Measurements from ENCODE around the gene MTCP1.

Gene MTCP1

DNA sequence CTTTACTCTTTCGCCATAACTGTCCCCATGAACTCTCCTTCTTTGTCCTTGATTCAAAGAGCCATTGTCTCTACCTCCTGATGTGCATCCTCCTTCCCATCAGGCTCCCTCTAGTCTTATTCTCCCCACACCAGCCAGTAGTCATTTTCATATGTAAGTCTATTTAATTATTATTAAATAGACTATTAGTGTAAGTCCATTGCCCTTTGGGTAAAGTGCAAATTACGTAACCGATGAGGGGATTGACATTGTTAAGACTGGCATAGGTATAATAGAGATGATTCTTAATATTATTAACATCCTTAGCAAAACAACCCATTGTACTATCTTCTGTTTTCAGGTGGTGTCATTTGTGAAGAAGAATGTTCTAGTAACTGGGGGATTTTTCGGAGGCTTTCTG lies 16.7 kb downstream of the MTCP1 start:
- in situ Hi-C loops (cut with MboI; ENCODE audit: low sequenced_read_pairs), result no loop called here

DNA sequence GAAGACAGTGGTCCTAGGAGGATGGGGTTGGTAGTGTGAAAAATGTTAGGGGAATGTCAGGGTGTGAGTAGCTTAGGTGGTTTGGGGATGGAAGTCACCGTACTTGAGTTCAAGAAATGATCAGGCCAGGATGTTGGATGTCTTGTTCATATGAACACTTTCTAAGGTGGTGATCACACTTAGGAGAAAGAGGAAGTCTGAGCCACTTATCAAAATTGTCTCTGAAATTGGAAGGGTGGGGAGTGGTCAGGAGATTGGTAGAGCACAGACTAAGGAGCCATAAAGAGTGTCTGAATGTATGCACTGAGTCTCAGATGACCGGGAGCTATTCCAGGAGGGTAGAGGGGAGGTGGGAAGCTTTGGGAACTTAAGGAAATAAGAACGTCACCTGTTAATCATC lies 17.3 kb downstream of the MTCP1 start:
- in situ Hi-C loops (cut with MboI; ENCODE audit: low sequenced_read_pairs), result no loop called here

DNA sequence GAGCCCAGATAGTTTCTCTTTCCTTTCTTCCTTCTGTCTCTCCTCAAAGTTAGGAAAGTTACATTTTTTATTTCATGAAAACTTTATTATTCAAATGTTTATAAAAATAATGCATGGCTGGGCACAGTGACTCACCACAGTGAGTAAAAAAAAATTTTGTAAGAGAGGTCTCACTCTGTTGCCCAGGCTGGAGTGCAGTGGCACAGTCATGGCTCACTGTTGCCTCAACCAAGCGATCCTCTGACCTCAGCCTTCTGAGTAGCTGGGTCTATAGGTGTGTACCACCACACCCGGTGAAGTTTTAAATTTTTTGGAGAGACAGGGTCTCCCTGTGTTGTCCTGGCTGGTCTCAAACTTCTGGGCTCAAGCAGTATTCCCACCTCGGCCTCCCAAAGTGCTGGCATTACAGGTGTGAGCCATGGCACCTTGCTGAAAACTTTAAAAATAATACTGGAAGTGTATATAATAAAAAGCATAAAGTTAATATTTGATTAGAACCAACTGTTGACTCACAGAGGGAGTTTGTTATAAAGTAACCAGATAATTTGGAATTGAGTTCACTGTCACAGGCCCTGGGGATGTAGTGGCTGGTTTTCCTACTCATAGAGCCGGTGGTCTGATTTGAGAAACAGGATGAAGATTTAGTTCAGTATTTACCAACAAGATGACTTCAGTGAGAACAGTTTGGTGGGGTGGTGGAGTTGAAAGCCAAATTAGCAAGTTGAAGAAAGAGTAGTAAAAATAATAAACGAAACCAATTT lies 18.0 kb downstream of the MTCP1 start:
- in situ Hi-C loops (cut with MboI; ENCODE audit: low sequenced_read_pairs), result no loop called here

DNA sequence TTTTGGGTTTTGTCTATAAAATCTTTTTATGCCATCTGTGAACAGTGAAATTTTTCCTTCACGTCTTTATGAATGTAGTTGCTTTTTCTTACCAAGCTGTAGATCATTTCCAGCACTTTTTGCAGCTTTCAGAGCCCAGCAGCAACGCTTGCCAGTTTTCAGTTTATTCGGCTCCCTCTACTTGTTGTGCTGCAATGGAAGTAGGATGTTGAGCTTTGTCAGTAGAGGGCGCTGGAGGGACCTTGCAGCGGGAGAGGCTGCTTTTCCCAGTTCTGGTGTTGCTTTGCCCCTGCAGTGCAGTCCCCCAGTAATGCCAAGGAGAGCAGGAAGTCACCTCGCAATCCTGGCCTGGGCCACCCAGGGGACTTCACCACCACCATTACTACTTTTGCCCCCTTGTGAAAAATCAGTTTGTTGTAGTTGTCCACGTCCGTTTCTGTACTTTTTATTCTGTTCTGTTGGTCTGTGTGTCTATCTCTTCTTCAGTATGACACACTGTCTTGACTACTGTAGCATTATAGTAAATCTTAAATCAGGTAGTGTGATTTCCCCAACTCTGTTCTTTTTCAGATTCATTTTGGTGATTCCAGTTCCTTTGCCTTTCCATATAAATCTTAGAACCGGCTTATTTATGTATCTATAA lies 21.8 kb downstream of the MTCP1 start:
- in situ Hi-C loops (cut with MboI; ENCODE audit: low sequenced_read_pairs), result no loop called here

DNA sequence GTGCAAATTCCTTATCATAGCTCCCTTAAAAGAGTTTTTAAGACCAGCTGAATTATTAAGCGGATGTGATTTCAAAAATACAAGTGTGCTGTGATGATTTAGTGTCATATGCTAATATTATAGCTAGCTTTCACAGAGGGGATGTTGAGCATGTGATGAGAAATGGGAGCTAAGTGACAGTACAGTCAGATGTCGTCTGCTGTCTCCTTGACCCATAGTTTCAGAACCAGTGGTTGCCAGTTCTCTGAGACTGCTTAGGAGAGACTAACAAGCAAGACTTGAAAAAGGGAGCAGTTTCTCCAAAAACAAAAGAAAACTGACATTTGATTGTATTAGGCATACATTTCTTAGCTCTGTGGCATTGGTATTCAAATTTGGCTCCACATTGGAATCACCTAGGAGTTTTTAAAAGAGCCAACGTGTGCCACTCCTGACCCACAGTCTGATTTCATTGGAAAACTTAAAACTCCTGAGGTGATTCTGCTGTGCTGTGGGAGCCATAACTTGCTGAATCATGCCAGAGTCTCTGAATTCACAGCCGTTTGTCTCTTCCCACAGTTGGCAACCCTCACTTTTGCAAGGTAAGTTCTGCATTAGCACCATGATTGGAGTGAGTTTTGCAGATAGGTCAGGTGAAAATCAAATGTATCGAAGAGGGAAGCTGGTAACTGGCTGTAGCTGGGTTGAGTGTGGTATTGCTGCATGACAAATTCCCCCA lies 24.0 kb downstream of the MTCP1 start:
- in situ Hi-C loops (cut with MboI; ENCODE audit: low sequenced_read_pairs), result no loop called here

DNA sequence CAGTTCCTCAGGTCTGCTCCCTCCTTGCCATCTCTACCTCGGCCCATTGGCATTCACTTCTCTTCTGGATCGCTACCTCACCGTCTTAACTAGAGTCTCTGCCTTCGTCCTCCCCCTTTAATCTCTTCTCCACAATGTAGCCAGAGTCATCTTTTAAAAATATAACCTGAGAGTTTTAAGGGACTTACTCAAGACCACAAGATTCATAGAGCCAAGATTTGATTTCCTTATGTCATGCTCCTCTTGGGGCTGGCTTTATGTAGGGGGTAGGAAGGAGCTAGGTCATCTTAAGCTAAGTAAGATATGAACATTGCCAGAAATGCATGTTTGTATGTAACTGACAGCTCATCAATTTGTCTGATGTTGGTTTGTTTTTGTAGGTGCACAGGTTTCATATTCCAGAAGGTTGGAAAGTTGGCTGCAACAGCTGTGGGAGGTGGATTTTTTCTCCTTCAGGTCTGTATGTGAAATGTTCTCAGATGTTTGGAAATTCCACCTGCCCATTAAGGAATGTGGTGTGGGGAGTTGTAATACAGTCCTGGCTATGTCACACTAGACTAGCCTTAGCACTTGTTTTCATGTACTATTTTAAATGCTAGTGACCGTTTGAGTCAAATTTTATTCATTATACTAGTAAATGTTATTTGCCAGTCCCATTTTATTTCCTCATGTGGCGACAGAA lies 24.7 kb downstream of the MTCP1 start:
- in situ Hi-C loops (cut with MboI; ENCODE audit: low sequenced_read_pairs), result no loop called here

DNA sequence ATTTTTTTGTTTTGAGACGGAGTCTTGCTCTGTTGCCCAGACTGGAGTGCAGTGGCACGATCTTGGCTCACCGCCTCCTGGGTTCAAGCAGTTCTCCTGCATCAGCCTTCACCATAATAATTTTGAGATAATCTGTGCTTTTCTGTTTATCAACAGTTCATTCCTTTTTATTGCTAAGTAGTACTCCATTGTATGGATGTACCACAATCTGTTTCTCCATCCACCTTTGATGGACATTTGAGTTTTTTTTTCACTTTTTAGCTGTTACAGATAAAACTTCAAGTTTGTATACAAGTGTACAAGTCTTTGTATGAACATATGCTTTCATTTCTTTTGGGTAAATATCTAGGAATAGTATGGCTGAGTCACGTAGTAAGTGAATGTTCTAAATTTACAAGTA lies 35.2 kb downstream of the MTCP1 start:
- in situ Hi-C loops (cut with MboI; ENCODE audit: low sequenced_read_pairs), result no loop called here

DNA sequence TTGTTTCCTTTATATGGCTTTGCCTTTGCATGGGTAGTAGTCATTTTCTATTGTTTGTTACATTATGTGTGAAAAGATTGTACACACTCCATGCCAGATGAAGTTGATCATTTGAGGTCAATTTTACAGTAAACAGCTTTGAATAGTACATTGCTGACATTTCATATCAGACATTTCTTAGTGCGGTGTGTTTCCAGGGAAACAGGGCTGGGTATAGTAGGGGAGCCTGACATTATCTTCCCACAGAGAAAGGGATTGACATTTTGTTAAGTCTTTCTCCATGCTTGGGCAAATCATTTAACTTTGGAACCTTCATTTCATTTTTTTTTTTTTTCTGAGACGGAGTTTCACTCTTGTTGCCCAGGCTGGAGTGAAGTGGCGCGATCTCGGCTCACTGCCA lies 39.3 kb downstream of the MTCP1 start:
- in situ Hi-C loops (cut with MboI; ENCODE audit: low sequenced_read_pairs), result no loop called here

DNA sequence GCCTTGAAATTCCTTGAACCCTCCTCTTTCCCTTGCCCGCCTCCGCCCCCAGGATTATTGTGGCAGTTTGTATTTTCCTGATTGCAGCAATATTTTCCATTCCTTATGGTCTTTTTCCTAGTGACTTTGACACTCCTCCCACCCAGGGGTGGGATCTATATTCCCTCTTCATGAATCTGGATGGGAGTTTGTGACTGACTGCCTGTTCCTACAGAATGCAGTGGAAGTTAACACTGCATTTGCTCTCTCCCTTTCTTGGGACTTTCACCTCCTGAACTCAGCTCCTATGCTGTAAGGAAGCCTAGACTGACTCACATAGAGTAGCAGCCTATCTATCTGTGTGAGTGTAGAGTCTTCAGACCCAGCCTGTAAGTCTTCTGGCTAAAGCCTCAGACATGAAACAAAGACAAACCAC lies 42.1 kb downstream of the MTCP1 start:
- in situ Hi-C loops (cut with MboI; ENCODE audit: low sequenced_read_pairs), result no loop called here

DNA sequence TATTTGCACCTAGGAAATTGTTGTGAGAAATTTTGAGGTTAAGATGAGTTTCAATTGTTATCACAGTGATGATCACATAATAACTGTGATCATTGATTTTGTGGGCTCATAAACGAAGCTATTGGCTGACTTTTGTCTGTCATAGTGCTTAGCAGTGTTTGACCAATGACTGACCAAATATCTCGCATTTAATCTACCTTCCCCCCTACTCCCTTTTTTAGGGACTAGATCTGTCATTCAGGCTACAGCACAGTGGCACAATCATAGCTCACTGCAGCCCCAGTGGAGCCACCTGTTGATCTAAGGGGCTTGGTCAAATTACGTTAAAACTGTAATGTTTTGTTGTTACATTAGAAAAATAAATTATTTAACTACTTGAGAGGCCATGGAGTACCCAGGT lies 42.8 kb downstream of the MTCP1 start:
- in situ Hi-C loops (cut with MboI; ENCODE audit: low sequenced_read_pairs), result no loop called here

DNA sequence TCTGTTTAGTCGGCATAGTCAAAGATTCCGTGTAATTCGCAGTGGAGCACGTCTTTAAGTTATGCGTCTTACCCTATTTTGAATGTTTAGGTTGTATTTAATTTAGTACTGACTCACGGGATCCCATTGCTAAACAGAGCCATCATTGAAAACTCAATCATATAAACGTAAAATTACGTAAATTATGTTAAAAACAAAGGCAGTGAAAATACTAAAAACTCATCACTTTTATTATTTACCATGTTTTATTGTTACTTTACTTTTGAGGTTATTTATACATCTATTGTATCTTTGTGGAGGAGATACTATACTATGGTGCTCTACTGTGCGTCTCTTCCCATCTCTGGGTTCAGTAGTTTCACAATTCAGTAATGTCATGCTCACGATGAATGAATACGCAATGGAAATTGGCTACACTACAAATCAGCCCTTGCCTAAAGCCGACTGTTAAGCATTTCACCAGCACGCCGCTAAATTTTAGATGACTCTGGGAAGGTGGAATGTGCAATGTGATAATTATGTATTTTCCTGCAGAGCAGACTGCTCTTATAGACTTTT lies 43.3 kb downstream of the MTCP1 start:
- in situ Hi-C loops (cut with MboI; ENCODE audit: low sequenced_read_pairs), result no loop called here

DNA sequence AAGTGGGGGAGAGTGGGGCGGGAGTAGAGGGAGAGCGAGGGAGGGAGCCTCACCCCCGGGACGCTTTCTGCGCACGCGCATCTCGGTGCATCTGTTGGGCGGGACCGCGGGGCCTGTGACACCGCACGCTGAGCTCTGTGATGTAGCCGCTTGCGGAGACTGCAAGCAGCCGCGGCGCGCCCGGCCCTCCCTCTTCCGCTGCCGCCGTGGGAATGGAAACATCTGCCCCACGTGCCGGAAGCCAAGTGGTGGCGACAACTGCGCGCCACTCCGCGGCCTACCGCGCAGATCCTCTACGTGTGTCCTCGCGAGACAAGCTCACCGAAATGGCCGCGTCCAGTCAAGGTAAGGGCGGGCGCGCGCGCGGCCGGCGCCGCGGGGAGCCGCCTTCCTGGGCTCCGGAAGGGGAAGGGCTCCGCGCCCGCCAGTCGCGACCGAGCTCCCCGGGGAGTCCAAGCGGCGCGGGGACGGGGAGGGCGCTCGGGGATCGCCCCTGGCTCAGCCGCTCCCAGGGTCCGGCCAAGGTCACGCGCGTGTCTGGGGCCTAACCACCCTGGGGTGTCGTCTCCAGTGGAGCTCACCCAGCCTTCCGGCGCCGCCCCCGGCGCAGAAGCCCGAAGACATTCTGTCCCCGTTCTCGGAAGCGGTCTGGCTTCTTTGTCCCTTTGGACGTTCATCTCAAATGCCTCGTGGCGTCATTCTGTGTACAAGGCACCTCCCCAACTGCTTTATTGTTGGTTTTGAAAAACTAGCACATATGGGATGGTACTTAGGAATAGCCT lies 44.0 kb downstream of the MTCP1 start, which contains the start of gene FUNDC2:
Gene FUNDC2 (plus strand): TSS at position 118 of the 782 bp plus-strand sequence. CDS start 95 bp downstream, at position 213.
- in situ Hi-C loops (cut with MboI; ENCODE audit: low sequenced_read_pairs), result no loop called here

DNA sequence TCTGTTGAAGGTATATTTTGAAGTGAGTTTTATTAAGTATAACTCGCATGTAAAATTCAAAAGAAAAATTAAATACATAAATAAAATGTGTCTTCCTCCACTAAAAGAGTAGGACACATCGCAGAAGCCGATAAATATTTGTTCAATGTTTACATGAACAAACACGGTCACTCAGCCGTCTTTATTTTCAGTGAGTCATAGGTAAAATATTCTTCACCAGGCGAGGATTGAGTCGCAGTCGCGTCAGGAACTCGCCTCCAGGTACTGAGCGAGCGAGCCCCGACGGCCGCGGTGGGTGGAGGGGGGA lies 44.6 kb downstream of the MTCP1 start:
- in situ Hi-C loops (cut with MboI; ENCODE audit: low sequenced_read_pairs), result no loop called here

DNA sequence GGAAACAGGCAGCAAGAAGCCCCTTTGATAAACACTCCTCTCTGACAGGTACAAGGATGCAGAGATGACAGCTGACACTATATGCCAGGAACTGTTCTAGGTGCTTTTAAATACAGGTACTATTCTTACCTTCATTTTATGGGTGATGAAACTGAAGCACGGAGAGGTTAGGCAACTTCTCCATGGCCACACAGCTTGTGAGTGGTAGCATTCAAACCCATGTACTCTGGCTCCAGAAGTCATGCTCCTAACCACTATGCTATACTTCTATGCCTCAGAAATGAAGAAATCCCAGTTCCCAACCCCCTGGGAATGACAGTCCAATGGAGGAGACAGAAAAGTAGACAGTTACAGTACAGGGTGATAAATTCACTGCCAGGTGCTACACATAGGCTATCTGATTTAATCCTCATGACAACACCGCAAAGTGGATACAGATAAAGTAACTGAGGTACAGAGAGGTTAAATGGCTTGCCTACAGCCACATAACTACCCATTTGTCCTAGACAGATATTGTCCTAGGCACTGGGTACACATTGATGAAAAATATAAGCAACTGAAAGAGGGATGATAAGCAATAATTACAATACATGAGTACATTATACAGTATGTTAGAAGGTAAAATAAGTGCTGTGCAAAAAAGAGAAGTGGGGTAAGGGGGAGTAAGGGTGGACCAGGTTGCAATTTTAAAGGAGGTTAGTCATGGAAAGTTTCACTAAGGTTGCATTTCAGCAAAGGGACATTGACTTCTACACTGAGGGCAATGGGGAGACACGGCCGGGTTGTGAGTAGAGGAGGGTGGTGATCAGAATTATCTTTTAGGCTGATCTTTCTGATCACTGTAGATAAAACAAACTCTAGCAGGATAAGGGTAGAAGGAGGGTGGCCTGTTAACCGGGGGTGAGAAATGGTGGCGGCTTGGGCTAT lies 46.8 kb downstream of the MTCP1 start:
- in situ Hi-C loops (cut with MboI; ENCODE audit: low sequenced_read_pairs), result no loop called here

DNA sequence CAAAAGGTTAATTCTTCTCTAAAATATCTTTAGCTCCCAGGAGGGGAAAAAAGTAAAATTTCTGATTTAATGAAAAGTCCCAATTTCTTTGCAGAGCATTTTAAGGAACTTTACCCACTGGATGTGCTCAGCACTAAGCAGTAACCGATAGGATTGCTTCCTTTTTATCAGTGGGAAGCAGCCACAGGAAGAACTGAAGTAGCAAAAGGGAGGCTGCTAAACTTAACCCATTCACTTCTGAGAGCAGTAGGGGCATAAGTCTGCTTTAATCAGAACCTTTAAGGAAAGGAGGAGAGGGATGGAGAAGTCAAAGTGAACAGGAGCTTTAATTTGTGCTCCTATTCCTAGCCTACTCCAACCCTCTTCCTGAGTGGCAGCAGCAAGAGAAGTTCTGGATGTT lies 48.4 kb downstream of the MTCP1 start, which contains the start of gene F8:
Gene F8 (minus strand): TSS at position 139 of the 400 bp plus-strand sequence. CDS start 171 bp downstream, outside the sequence.
- in situ Hi-C loops (cut with MboI; ENCODE audit: low sequenced_read_pairs), result no loop called here

DNA sequence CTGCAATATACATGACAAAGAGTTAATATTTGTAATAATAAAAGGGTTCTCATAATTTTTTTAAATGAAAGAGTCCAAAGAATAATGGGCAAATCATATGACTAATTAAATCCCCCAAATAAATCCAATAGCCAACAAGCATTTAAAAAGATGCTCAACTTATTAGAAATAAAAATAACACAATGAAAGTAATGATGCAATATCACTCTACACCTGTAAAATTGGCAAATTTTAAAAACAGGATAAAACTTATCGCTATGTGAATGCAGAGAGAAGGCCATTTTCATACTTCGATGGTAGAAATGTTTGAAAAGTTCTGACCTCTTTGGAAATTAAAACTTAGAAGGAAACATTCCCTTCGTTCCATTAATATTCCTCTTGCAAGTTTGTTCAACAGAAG lies 50.3 kb downstream of the MTCP1 start:
- in situ Hi-C loops (cut with MboI; ENCODE audit: low sequenced_read_pairs), result no loop called here

Data from HL-60/S4 treated with phorbol 12-myristate 13-acetate at 8.2 ng/mL for 4 days and 3 days (cell line).